ENCODE measurements around the gene ALOX12B.

The ALOX12B gene

GRCh38 chr17:8072341-8072728 lies 15.2 kb downstream of the ALOX12B start:
- TF ChIP-seq, protein P1, sequence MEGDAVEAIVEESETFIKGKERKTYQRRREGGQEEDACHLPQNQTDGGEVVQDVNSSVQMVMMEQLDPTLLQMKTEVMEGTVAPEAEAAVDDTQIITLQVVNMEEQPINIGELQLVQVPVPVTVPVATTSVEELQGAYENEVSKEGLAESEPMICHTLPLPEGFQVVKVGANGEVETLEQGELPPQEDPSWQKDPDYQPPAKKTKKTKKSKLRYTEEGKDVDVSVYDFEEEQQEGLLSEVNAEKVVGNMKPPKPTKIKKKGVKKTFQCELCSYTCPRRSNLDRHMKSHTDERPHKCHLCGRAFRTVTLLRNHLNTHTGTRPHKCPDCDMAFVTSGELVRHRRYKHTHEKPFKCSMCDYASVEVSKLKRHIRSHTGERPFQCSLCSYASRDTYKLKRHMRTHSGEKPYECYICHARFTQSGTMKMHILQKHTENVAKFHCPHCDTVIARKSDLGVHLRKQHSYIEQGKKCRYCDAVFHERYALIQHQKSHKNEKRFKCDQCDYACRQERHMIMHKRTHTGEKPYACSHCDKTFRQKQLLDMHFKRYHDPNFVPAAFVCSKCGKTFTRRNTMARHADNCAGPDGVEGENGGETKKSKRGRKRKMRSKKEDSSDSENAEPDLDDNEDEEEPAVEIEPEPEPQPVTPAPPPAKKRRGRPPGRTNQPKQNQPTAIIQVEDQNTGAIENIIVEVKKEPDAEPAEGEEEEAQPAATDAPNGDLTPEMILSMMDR (IDR thresholded peaks at IDR 0.05; ENCODE audit: extremely low read depth, insufficient read depth, missing control alignments) = no peak
- in situ Hi-C loops (cut with MboI; ENCODE audit: low pct_unique_long_range_greater_than_20kb, low sequenced_read_pairs, unreplicated experiment) = no loop called here
- DNase-seq (ENCODE audit: low spot score) = no peak

- TF ChIP-seq, protein P1 (IDR thresholded peaks at IDR 0.05; ENCODE audit: extremely low read depth, insufficient read depth, missing control alignments) = no peak
- in situ Hi-C loops (cut with MboI; ENCODE audit: low pct_unique_long_range_greater_than_20kb, low sequenced_read_pairs, unreplicated experiment) = no loop called here
- no peak for DNase-seq (ENCODE audit: low spot score)
Observed at GRCh38 chr17:8071496-8071895, 16.0 kb downstream of the ALOX12B start.

- DNase-seq (ENCODE audit: low spot score) = no peak
- TF ChIP-seq, protein P1 (IDR thresholded peaks at IDR 0.05; ENCODE audit: extremely low read depth, insufficient read depth, missing control alignments) = no peak
- in situ Hi-C loops (cut with MboI; ENCODE audit: low pct_unique_long_range_greater_than_20kb, low sequenced_read_pairs, unreplicated experiment) = no loop called here
Observed at GRCh38 chr17:8069587-8069860, 18.0 kb downstream of the ALOX12B start.

GRCh38 chr17:8068736-8069586 lies 18.6 kb downstream of the ALOX12B start:
- no peak for DNase-seq (ENCODE audit: low spot score)
- TF ChIP-seq, protein P1 (IDR thresholded peaks at IDR 0.05; ENCODE audit: extremely low read depth, insufficient read depth, missing control alignments) = no peak
- in situ Hi-C loops (cut with MboI; ENCODE audit: low pct_unique_long_range_greater_than_20kb, low sequenced_read_pairs, unreplicated experiment) = no loop called here

DNA sequence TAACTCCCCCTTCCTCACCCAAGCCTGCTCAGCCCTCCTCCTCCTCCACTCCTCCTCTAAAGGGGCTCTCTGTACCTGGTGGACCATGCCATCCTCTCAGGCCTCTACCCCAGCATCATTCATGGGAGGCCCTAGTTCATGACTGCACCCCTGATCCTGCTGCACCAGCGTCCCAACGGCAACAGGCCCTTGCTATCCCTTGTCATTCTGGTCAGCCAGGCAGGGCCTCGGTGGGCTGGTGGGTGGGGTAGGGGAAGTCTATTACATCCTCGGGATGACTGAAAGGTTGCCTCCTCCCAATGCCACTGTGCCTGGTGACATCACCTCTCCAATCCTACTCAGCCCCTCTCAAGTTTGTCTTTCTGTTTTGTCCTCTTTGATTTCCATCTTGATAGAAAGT lies 19.7 kb downstream of the ALOX12B start:
- TF ChIP-seq, protein P1 (IDR thresholded peaks at IDR 0.05; ENCODE audit: extremely low read depth, insufficient read depth, missing control alignments) = no peak
- in situ Hi-C loops (cut with MboI; ENCODE audit: low pct_unique_long_range_greater_than_20kb, low sequenced_read_pairs, unreplicated experiment) = no loop called here
- DNase-seq (ENCODE audit: low spot score) = no peak

- in situ Hi-C loops (cut with MboI; ENCODE audit: low pct_unique_long_range_greater_than_20kb, low sequenced_read_pairs, unreplicated experiment) = no loop called here
- TF ChIP-seq, protein P1 (IDR thresholded peaks at IDR 0.05; ENCODE audit: extremely low read depth, insufficient read depth, missing control alignments) = no peak
- DNase-seq (ENCODE audit: low spot score) = no peak
Observed at GRCh38 chr17:8066841-8067775, 20.4 kb downstream of the ALOX12B start.

All from GM13977 (cell line).